Bronchial epithelial cell (primary cell): ENCODE results near the gene ADAMTS4. TPM values are rescaled to one million over a fixed set of nuclear protein-coding genes. Genes with fewer than 3 reads are reported as not detected.

Experiments used
- DNase-seq: peaks from one replicate; pipeline ENCODE4 v3.0.0-alpha.2; 2010; ENCODE audit warnings: low read depth
- FAIRE-seq: peaks from 2 replicates; lab custom pipeline; 2011; peaks lifted over from hg19 to GRCh38; lab: Jason Lieb, UNC
- H3K27me3 ChIP-seq: 2 replicates; pipeline ENCODE4 v1.5.1; 2011; ENCODE audit warnings: low read length; ENCODE audit not compliant: control insufficient read depth, insufficient read depth
- H3K36me3 ChIP-seq: 2 replicates; pipeline ENCODE4 v1.5.1; 2011; ENCODE audit warnings: low read length; ENCODE audit not compliant: control insufficient read depth, insufficient read depth
- H3K4me3 ChIP-seq: 2 replicates; pipeline ENCODE4 v1.5.1; 2011; ENCODE audit warnings: mild to moderate bottlenecking, low read depth, low read length, control low read depth
- CTCF ChIP-seq: IDR thresholded peaks from 2 replicates; pipeline ENCODE4 v1.5.1; 2011; ENCODE audit warnings: mild to moderate bottlenecking, moderate library complexity, low read length, control low read depth, inconsistent platforms; ENCODE audit not compliant: insufficient read depth, severe bottlenecking
- total RNA-seq: library from RNA; depleted of rRNA; stranded (reverse); fragments of >200 nt; gene quantifications from 2 replicates; pipeline ENCODE4 v1.2.1, GENCODE V29; 2014

The ADAMTS4 gene
- total RNA-seq, 1 donor from 2014 or later: under 0.01 TPM

GRCh38 chr1:161217831-161218230 is 19.0 kb upstream of the ADAMTS4 start:
- DNase-seq (no peak), FAIRE-seq (no peak)
- H3K27me3 ChIP-seq: no peaks in the 10 kb centered on the region
- H3K4me3 ChIP-seq: no peak overlapping the region
- TF ChIP-seq CTCF: no peak
- H3K36me3 ChIP-seq: peaks cover 7% of the 10 kb centered on the region

GRCh38 chr1:161216945-161217712 is 18.3 kb upstream of the ADAMTS4 start:
- TF ChIP-seq CTCF: no peak
- FAIRE-seq (no peak), DNase-seq (peak; percentile 31)
- H3K4me3 ChIP-seq: no peak overlapping the region
- H3K27me3 ChIP-seq: no peaks in the 10 kb centered on the region
- H3K36me3 ChIP-seq: peaks cover 10% of the 10 kb centered on the region

GRCh38 chr1:161215076-161215475 is 16.2 kb upstream of the ADAMTS4 start, which contains the start of gene FCER1G:
TSS of gene FCER1G (plus strand) at chr1:161215295. CDS start at chr1:161215322, 27 bp downstream.
- FAIRE-seq (no peak), DNase-seq (no peak)
- Histone ChIP-seq H3K27me3 (no peaks in the 10 kb centered on the region), H3K4me3 (no peak within 1 kb of the TSS), H3K36me3 (peaks cover 20% of the 10 kb centered on the region)
- no peak for TF ChIP-seq CTCF

- peaks cover 23% of the 10 kb centered on the region for H3K36me3 ChIP-seq
- FAIRE-seq: no peak
- no peak for DNase-seq
- no peaks in the 10 kb centered on the region for H3K27me3 ChIP-seq
- TF ChIP-seq CTCF: no peak
- H3K4me3 ChIP-seq: no peak overlapping the region
Observed at GRCh38 chr1:161214369-161214768, 15.5 kb upstream of the ADAMTS4 start.

- no peaks in the 10 kb centered on the region for H3K27me3 ChIP-seq
- DNase-seq (peak; percentile 64), FAIRE-seq (no peak)
- no peak overlapping the region for H3K4me3 ChIP-seq
- peak; percentile 92 for TF ChIP-seq CTCF
- peaks cover 36% of the 10 kb centered on the region for H3K36me3 ChIP-seq
Observed at GRCh38 chr1:161209790-161210409, 11.0 kb upstream of the ADAMTS4 start.
